ENCODE measurements around the gene MBD1. TPM values are rescaled to one million over a fixed set of nuclear protein-coding genes. Genes with fewer than 3 reads are reported as not detected.

The MBD1 gene
- total RNA-seq, 2 donors from 2014 or later = 65.4 to 121 TPM

DNA sequence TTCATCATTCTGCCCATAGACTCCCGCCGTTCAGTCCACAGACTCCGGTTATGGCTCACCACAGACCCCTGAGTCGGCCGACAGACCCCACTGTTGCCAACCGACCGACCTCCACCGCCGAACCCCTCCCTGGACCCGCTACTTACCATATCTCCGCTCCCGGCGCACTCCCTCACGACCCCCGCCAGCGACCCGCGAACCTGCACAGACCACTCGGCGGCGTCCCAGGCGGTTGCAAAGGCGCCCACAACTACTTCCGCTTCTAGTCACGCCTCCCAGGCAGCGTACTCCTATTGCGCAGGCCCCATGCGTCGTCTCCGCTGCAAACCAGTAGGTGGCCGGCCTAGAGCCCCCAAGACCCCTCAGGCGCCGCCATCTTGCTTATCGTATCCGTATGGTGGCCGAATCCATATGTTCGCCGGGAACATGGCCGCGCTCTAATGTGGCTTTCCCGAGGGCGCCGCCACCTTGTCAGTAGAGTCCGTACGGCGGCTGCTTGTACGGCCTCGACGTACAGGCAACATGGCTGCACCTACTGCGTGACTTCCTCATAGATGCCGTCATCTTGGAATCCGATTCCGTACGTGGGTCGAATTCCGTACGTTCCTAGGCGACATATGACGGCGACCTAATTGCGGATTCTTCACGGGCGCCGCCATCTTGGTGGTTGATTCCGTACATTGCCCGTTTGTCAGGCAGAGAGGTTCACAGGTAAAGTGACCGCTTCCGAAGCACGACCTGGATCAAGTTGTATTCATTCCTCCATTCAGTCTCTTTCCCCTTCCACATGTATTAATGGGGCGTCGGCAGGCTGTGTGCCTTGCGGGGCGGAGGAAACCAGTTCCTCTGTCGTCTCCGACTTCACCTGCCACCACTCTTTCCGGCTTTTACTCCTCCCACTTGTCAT lies 6.4 kb upstream of the MBD1 start, which contains the start of gene CXXC1:
Gene CXXC1 (minus strand): TSS at position 252 of the 907 bp plus-strand sequence. CDS start 103 bp downstream, at position 149.
- Histone ChIP-seq H3K4me3 (peak within 1 kb of the TSS; percentile 66 to 81), H3K9me3 (no peaks in the 10 kb centered on the region), H3K4me1 (replicated peaks) (no peaks in the 10 kb centered on the region), H3K27ac (peak within 1 kb of the TSS; percentile 81 to 89), H3K27me3 (replicated peaks; ENCODE audit: insufficient read depth) (no peaks in the 10 kb centered on the region), H3K36me3 (peaks cover 0 to 3% of the 10 kb centered on the region in 2 donors)
- under 1% methylated on average over 76 of the region's 76 CpGs for WGBS
- TF ChIP-seq, protein P1, sequence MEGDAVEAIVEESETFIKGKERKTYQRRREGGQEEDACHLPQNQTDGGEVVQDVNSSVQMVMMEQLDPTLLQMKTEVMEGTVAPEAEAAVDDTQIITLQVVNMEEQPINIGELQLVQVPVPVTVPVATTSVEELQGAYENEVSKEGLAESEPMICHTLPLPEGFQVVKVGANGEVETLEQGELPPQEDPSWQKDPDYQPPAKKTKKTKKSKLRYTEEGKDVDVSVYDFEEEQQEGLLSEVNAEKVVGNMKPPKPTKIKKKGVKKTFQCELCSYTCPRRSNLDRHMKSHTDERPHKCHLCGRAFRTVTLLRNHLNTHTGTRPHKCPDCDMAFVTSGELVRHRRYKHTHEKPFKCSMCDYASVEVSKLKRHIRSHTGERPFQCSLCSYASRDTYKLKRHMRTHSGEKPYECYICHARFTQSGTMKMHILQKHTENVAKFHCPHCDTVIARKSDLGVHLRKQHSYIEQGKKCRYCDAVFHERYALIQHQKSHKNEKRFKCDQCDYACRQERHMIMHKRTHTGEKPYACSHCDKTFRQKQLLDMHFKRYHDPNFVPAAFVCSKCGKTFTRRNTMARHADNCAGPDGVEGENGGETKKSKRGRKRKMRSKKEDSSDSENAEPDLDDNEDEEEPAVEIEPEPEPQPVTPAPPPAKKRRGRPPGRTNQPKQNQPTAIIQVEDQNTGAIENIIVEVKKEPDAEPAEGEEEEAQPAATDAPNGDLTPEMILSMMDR (IDR thresholded peaks at IDR 0.05) = peak in 2 of 4 experiments; percentile 77 to 85
- peak; percentile 31 for TF ChIP-seq POLR2A (IDR thresholded peaks at IDR 0.05)
- peak; percentile 98 for TF ChIP-seq POLR2AphosphoS5 (IDR thresholded peaks at IDR 0.05)
- peak; percentile 98 for DNase-seq (ENCODE audit: low spot score)
- intact Hi-C loops (cut with DNase I) = loop anchor here (10.0 kb wide), 5 partner anchors 277 to 793 kb away; partner anchors contain the start of genes ACAA2, MAPK4, ME2 and RPL17

DNA sequence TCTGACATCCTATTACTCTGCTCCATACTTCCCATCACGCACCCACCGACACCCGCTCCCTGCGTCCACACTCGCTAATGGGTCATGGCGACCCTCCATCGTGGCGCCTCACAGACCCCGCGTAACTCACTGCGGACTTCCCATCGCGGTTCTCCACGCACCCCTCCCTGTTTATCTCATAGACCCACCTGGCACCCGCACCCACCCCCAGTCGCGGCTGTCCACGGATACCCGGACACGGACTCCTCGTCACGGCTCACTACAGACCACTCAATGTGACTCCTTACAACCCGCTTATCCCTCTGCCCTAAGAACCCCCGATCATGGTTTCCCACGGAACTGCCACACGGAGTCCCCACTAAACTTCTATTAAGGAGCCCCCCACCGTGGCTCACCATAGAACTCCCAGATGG lies 5.7 kb upstream of the MBD1 start:
- Histone ChIP-seq H3K27me3 (replicated peaks; ENCODE audit: insufficient read depth) (no peaks in the 10 kb centered on the region), H3K9me3 (no peaks in the 10 kb centered on the region), H3K36me3 (peaks cover 0 to 3% of the 10 kb centered on the region in 2 donors), H3K4me1 (replicated peaks) (peaks cover 2% of the 10 kb centered on the region), H3K27ac (peak overlapping the region; percentile 81 to 89), H3K4me3 (peak overlapping the region; percentile 66 to 81)
- intact Hi-C loops (cut with DNase I) = loop anchor here (10.0 kb wide), 5 partner anchors 278 to 792 kb away; partner anchors contain the start of genes ACAA2, MAPK4, ME2 and RPL17
- 2% methylated on average over 27 of the region's 27 CpGs for WGBS
- no peak for DNase-seq (ENCODE audit: low spot score)
- TF ChIP-seq POLR2AphosphoS5 (IDR thresholded peaks at IDR 0.05) (no peak), POLR2A (IDR thresholded peaks at IDR 0.05) (no peak)
- TF ChIP-seq, protein P1 (IDR thresholded peaks at IDR 0.05) = no peak

DNA sequence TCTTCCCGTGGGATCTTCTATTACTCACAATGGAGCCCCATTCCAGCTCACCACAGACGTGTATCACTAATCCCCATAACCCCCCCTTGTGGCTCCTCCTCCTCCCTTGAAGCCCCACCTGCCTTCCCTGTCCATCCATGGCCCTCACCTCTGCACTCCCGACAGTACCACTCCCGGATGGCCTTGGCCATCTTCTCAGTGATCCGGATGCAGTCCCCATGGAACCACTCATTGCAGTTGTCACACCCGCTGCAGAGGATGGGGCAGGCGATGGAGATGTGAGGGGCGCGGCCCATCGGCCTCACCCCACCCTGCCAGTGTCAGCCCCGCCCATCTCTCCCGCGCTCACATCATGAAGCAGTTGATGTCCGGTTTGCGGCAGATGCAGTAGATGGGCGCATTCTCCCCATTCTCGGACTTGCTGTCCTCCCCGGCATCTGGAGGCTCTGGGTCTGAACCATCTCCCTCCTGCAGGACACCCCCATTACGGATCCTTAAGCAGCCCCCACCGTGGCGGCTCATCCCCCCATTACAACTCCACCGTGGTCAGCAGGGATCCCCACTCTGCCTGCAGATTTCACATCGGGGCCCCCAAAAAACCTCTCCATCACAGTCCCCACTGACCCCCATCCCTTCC lies 5.2 kb upstream of the MBD1 start:
- DNase-seq (ENCODE audit: low spot score) = no peak
- 28% methylated on average over 21 of the region's 23 CpGs for WGBS
- Histone ChIP-seq H3K9me3 (no peaks in the 10 kb centered on the region), H3K4me3 (peak overlapping the region; percentile 66 to 81), H3K4me1 (replicated peaks) (peaks cover 3% of the 10 kb centered on the region), H3K36me3 (peaks cover 0 to 3% of the 10 kb centered on the region in 2 donors), H3K27ac (peak overlapping the region; percentile 81 to 89), H3K27me3 (replicated peaks; ENCODE audit: insufficient read depth) (no peaks in the 10 kb centered on the region)
- intact Hi-C loops (cut with DNase I) = loop anchor here (10.0 kb wide), 5 partner anchors 278 to 792 kb away; partner anchors contain the start of genes ACAA2, MAPK4, ME2 and RPL17
- no peak for TF ChIP-seq POLR2AphosphoS5 (IDR thresholded peaks at IDR 0.05)
- no peak for TF ChIP-seq POLR2A (IDR thresholded peaks at IDR 0.05)
- TF ChIP-seq, protein P1 (IDR thresholded peaks at IDR 0.05) = no peak

- H3K27ac ChIP-seq = no peak overlapping the region
- TF ChIP-seq, protein P1 (IDR thresholded peaks at IDR 0.05) = no peak
- TF ChIP-seq POLR2AphosphoS5 (IDR thresholded peaks at IDR 0.05) = no peak
- TF ChIP-seq POLR2A (IDR thresholded peaks at IDR 0.05) = no peak
- intact Hi-C loops (cut with DNase I) = loop anchor here (10.0 kb wide), 5 partner anchors 279 to 791 kb away; partner anchors contain the start of genes ACAA2, MAPK4, ME2 and RPL17
Measured at GRCh38 chr18:50285631-50286321, 4.5 kb upstream of the MBD1 start.

More at GRCh38 chr18:50285631-50286321, 4.5 kb upstream of the MBD1 start:
- Histone ChIP-seq H3K9me3 (no peaks in the 10 kb centered on the region), H3K4me3 (no peak overlapping the region), H3K4me1 (replicated peaks) (peaks cover 3% of the 10 kb centered on the region), H3K27me3 (replicated peaks; ENCODE audit: insufficient read depth) (no peaks in the 10 kb centered on the region), H3K36me3 (peaks cover 0 to 3% of the 10 kb centered on the region in 2 donors)
- DNase-seq (ENCODE audit: low spot score) = no peak
- 93% methylated on average over 24 of the region's 24 CpGs for WGBS
